Fibroblast of mammary gland (primary cell): ENCODE data around the gene OTOG.
A peak's percentile ranks its signal among the peaks of the same experiment; 100 is the strongest.

Source experiments
- DNase-seq: peaks from one replicate; pipeline ENCODE4 v3.0.0-alpha.2; 2010; ENCODE audit warnings: low read depth
- H3K4me3 ChIP-seq: 2 replicates; pipeline ENCODE4 v1.5.1; 2011; ENCODE audit warnings: low read depth, mild to moderate bottlenecking, low read length, moderate library complexity; ENCODE audit not compliant: control insufficient read depth
- CTCF ChIP-seq: conservative IDR thresholded peaks from 2 replicates; pipeline ENCODE4 v1.5.1; 2011; ENCODE audit warnings: low read depth, low read length, inconsistent platforms; ENCODE audit not compliant: control insufficient read depth, insufficient read depth

The OTOG gene

GRCh38 chr11:17547051-17547577 lies at the start of gene OTOG:
OTOG (plus strand) TSS chr11:17547259; CDS start chr11:17547373, 114 bp downstream.
- H3K4me3 ChIP-seq = no peak within 1 kb of the TSS
- no peak for TF ChIP-seq CTCF
- DNase-seq = peak; percentile 12

GRCh38 chr11:17498058-17498457 lies 49.0 kb upstream of the OTOG start:
- DNase-seq = no peak
- H3K4me3 ChIP-seq = no peak overlapping the region
- no peak for TF ChIP-seq CTCF

- no peak for DNase-seq
- H3K4me3 ChIP-seq = no peak overlapping the region
- TF ChIP-seq CTCF = no peak
These were observed 48.6 kb upstream of the OTOG start for GRCh38 chr11:17498475-17498874.

GRCh38 chr11:17500673-17501072 lies 46.4 kb upstream of the OTOG start:
- no peak for DNase-seq
- TF ChIP-seq CTCF = no peak
- H3K4me3 ChIP-seq = no peak overlapping the region

- DNase-seq = no peak
- no peak for TF ChIP-seq CTCF
- no peak overlapping the region for H3K4me3 ChIP-seq
These were observed 44.4 kb upstream of the OTOG start for GRCh38 chr11:17502630-17503029.

- DNase-seq = peak; percentile 56
- no peak overlapping the region for H3K4me3 ChIP-seq
- peak; percentile 89 for TF ChIP-seq CTCF
These were observed 42.5 kb upstream of the OTOG start for GRCh38 chr11:17504330-17505107.

- DNase-seq = no peak
- TF ChIP-seq CTCF = no peak
- no peak overlapping the region for H3K4me3 ChIP-seq
These were observed 41.9 kb upstream of the OTOG start for GRCh38 chr11:17505146-17505545.
